ENCODE data around the gene SAP30BP. TPM values are rescaled to one million over a fixed set of nuclear protein-coding genes. Genes with fewer than 3 reads are reported as not detected.

The SAP30BP gene
- total and polyA plus RNA-seq, 10 of the 15 experiments (the other 5 are each of a cell fraction or from before 2014, with no cell fraction given): 57.9 to 166 (median 94.5) TPM

DNA sequence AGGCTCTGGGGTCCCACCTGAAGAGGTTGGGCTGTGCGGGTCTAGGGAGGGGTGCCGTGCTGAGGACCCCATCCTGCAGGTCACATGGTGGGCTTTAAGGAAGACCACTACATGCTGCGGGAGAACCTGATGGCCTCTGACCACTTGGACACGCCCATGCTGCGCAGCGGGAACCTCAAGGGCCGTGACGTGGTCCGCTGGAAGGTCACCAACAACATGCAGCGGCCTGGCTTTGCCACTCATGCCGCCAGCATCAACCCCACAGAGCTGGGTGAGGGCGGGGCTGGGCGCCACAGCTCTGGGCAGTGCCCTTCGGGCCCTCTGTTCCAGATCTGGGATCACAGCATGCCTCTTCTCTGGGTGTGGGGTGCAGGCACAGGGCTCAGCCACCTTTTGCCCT, 72.7 kb downstream of the SAP30BP start:
- Histone ChIP-seq H3K9me3 (replicated peaks; ENCODE audit: control insufficient read depth, insufficient read depth, low read length) (no peaks in the 10 kb centered on the region), H4K20me1 (ENCODE audit: control insufficient read depth, insufficient read depth) (no peaks in the 10 kb centered on the region), H3K4me3 (no peak overlapping the region), H3K79me2 (ENCODE audit: control insufficient read depth, insufficient read depth, low read length) (no peaks in the 10 kb centered on the region), H3K4me2 (ENCODE audit: control insufficient read depth, insufficient read depth) (no peak overlapping the region), H3K27ac (ENCODE audit: control insufficient read depth, insufficient read depth) (no peak overlapping the region), H3K27me3 (replicated peaks in 1 of 2; ENCODE audit: control insufficient read depth in 2 of 2, insufficient read depth in 2 of 2, low read length in 1 of 2) (no peaks in the 10 kb centered on the region), H3K9ac (ENCODE audit: control insufficient read depth, insufficient read depth, low read length) (no peak overlapping the region), H3K4me1 (ENCODE audit: control insufficient read depth, insufficient read depth, low read length) (peaks cover 4% of the 10 kb centered on the region), H2AFZ (ENCODE audit: control insufficient read depth, low read depth, low read length) (no peak overlapping the region), H3K36me3 (ENCODE audit: control insufficient read depth in 2 of 2, insufficient read depth in 2 of 2, low read length in 1 of 2) (no peaks in the 10 kb centered on the region)
- FAIRE-seq: no peak
- WGBS (ENCODE audit: insufficient coverage, insufficient replicate concordance, low lambda C conversion rate, missing lambda C conversion rate): 54% methylated on average over 14 of the region's 14 CpGs
- CTCF ChIA-PET: interaction anchor here (0.5 to 6.0 kb wide), 4 partner anchors 9 to 106 kb away, joined by 3 to 48 read pairs (median 10); partner anchors contain the start of gene SMIM5
- no peak for ATAC-seq
- no peak for DNase-seq (ENCODE audit: low read depth, low spot score)
- POLR2A ChIA-PET: no interaction called here
- in situ Hi-C loops (cut with MboI): loop anchor here (5.0 to 10.0 kb wide), 2 partner anchors 105 to 312 kb away; partner anchors contain the start of gene SMIM5
- intact Hi-C loops (cut with micrococcal nuclease; ENCODE audit: unreplicated experiment): no loop called here
- SMC1A ChIA-PET (ENCODE audit: uncharacterized antibody, unreplicated experiment): interaction anchor here (0.9 to 2.8 kb wide), 2 partner anchors 9 to 68 kb away, joined by 3 to 18 read pairs; no protein-coding TSS in a partner anchor
- BruUV-seq (replicated peaks): no TSS peak
- RAD21 ChIA-PET (ENCODE audit: unreplicated experiment): no interaction called here
- TF ChIP-seq KAT2A (conservative IDR thresholded peaks at IDR 0.05; ENCODE audit: control insufficient read depth, low read depth, low read length): no peak
- TF ChIP-seq RFX5 (IDR thresholded peaks at IDR 0.05; ENCODE audit: low read depth, low read length): no peak
- no peak for TF ChIP-seq JUNB (IDR thresholded peaks at IDR 0.05)
- TF ChIP-seq SUPT20H (IDR thresholded peaks at IDR 0.05; ENCODE audit: borderline replicate concordance, control insufficient read depth, low read depth, low read length): no peak
- TF ChIP-seq, protein P1, sequence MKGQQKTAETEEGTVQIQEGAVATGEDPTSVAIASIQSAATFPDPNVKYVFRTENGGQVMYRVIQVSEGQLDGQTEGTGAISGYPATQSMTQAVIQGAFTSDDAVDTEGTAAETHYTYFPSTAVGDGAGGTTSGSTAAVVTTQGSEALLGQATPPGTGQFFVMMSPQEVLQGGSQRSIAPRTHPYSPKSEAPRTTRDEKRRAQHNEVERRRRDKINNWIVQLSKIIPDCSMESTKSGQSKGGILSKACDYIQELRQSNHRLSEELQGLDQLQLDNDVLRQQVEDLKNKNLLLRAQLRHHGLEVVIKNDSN (IDR thresholded peaks at IDR 0.05; ENCODE audit: borderline replicate concordance, extremely low read length, insufficient read depth, low read depth, low read length): no peak
- TF ChIP-seq, protein P2, sequence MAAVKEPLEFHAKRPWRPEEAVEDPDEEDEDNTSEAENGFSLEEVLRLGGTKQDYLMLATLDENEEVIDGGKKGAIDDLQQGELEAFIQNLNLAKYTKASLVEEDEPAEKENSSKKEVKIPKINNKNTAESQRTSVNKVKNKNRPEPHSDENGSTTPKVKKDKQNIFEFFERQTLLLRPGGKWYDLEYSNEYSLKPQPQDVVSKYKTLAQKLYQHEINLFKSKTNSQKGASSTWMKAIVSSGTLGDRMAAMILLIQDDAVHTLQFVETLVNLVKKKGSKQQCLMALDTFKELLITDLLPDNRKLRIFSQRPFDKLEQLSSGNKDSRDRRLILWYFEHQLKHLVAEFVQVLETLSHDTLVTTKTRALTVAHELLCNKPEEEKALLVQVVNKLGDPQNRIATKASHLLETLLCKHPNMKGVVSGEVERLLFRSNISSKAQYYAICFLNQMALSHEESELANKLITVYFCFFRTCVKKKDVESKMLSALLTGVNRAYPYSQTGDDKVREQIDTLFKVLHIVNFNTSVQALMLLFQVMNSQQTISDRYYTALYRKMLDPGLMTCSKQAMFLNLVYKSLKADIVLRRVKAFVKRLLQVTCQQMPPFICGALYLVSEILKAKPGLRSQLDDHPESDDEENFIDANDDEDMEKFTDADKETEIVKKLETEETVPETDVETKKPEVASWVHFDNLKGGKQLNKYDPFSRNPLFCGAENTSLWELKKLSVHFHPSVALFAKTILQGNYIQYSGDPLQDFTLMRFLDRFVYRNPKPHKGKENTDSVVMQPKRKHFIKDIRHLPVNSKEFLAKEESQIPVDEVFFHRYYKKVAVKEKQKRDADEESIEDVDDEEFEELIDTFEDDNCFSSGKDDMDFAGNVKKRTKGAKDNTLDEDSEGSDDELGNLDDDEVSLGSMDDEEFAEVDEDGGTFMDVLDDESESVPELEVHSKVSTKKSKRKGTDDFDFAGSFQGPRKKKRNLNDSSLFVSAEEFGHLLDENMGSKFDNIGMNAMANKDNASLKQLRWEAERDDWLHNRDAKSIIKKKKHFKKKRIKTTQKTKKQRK (IDR thresholded peaks at IDR 0.05; ENCODE audit: low read depth, low read length): no peak
- TF ChIP-seq NFXL1 (IDR thresholded peaks at IDR 0.05; ENCODE audit: borderline replicate concordance): no peak
- no peak for TF ChIP-seq GATAD2B (conservative IDR thresholded peaks at IDR 0.05; ENCODE audit: low read depth)
- TF ChIP-seq SREBF2 (IDR thresholded peaks at IDR 0.05; ENCODE audit: low read length): no peak
- TF ChIP-seq, protein P3, sequence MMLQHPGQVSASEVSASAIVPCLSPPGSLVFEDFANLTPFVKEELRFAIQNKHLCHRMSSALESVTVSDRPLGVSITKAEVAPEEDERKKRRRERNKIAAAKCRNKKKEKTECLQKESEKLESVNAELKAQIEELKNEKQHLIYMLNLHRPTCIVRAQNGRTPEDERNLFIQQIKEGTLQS (IDR thresholded peaks at IDR 0.05; ENCODE audit: borderline replicate concordance, extremely low read depth, low read depth, low read length): no peak
- TF ChIP-seq, protein P4, sequence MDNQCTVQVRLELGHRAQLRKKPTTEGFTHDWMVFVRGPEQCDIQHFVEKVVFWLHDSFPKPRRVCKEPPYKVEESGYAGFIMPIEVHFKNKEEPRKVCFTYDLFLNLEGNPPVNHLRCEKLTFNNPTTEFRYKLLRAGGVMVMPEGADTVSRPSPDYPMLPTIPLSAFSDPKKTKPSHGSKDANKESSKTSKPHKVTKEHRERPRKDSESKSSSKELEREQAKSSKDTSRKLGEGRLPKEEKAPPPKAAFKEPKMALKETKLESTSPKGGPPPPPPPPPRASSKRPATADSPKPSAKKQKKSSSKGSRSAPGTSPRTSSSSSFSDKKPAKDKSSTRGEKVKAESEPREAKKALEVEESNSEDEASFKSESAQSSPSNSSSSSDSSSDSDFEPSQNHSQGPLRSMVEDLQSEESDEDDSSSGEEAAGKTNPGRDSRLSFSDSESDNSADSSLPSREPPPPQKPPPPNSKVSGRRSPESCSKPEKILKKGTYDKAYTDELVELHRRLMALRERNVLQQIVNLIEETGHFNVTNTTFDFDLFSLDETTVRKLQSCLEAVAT (IDR thresholded peaks at IDR 0.05): no peak
- TF ChIP-seq, protein P5, sequence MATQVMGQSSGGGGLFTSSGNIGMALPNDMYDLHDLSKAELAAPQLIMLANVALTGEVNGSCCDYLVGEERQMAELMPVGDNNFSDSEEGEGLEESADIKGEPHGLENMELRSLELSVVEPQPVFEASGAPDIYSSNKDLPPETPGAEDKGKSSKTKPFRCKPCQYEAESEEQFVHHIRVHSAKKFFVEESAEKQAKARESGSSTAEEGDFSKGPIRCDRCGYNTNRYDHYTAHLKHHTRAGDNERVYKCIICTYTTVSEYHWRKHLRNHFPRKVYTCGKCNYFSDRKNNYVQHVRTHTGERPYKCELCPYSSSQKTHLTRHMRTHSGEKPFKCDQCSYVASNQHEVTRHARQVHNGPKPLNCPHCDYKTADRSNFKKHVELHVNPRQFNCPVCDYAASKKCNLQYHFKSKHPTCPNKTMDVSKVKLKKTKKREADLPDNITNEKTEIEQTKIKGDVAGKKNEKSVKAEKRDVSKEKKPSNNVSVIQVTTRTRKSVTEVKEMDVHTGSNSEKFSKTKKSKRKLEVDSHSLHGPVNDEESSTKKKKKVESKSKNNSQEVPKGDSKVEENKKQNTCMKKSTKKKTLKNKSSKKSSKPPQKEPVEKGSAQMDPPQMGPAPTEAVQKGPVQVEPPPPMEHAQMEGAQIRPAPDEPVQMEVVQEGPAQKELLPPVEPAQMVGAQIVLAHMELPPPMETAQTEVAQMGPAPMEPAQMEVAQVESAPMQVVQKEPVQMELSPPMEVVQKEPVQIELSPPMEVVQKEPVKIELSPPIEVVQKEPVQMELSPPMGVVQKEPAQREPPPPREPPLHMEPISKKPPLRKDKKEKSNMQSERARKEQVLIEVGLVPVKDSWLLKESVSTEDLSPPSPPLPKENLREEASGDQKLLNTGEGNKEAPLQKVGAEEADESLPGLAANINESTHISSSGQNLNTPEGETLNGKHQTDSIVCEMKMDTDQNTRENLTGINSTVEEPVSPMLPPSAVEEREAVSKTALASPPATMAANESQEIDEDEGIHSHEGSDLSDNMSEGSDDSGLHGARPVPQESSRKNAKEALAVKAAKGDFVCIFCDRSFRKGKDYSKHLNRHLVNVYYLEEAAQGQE (IDR thresholded peaks at IDR 0.05; ENCODE audit: low read depth, low read length): no peak
- no peak for TF ChIP-seq WRNIP1 (IDR thresholded peaks at IDR 0.05; ENCODE audit: borderline replicate concordance, low read depth, low read length)
- no peak for TF ChIP-seq KLF5 (IDR thresholded peaks at IDR 0.05; ENCODE audit: partially characterized antibody)
- TF ChIP-seq TCF12 (IDR thresholded peaks at IDR 0.05; ENCODE audit: low read depth, low read length): no peak
